OCI-LY7 (cell line): ENCODE data around the gene CMPK1. TPM values are rescaled to one million over a fixed set of nuclear protein-coding genes. Genes with fewer than 3 reads are reported as not detected.
A peak's percentile ranks its signal among the peaks of the same experiment; 100 is the strongest.

Source experiments
- BruUV-seq: library from RNA; stranded (reverse); fragments of 400-500 nt; replicated peaks from 2 replicates; lab custom pipeline; 2021; lab: Mats Ljungman, UMichigan
- CTCF ChIA-PET: fragments of 300-600 bp; sonication (Branson Sonifier 250); formaldehyde crosslinking; loops from one replicate; lab custom pipeline; 2022; ENCODE audit warnings: antibody characterized with exemption; ENCODE audit not compliant: unreplicated experiment; lab: Charles Lee
- POLR2A ChIA-PET: fragments of 300-600 bp; sonication (Branson Sonifier 250); formaldehyde crosslinking; loops from one replicate; lab custom pipeline; 2022; ENCODE audit warnings: antibody characterized with exemption; lab: Charles Lee
- DNase-seq: peaks from one replicate; pipeline ENCODE4 v3.0.0-alpha.2; 2015; ENCODE audit warnings: low spot score
- H2AFZ ChIP-seq: fragments of 200-600 bp; sonication (generic), shearing (Covaris generic); 2 replicates; pipeline ENCODE4 v1.6.1; 2014; ENCODE audit warnings: mild to moderate bottlenecking, antibody characterized with exemption, low read length, moderate library complexity
- H3K27ac ChIP-seq: fragments of 200-600 bp; sonication (generic); 2 replicates; pipeline ENCODE4 v1.5.1; 2014; ENCODE audit warnings: mixed run types, low read depth, mild to moderate bottlenecking, moderate library complexity, low read length, inconsistent platforms; ENCODE audit not compliant: poor library complexity, severe bottlenecking
- H3K36me3 ChIP-seq: fragments of 200-600 bp; sonication (generic); 2 replicates; pipeline ENCODE4 v1.6.1; 2014; ENCODE audit warnings: mild to moderate bottlenecking, antibody characterized with exemption, low read length, moderate library complexity, mixed read lengths; ENCODE audit not compliant: insufficient read depth
- H3K4me1 ChIP-seq: fragments of 200-600 bp; sonication (generic); 2 replicates; pipeline ENCODE4 v1.5.1; 2014; ENCODE audit warnings: mild to moderate bottlenecking, low read length; ENCODE audit not compliant: insufficient read depth, poor library complexity, severe bottlenecking
- H3K4me2 ChIP-seq: fragments of 200-600 bp; sonication (generic); 2 replicates; pipeline ENCODE4 v1.6.1; 2014; ENCODE audit warnings: mild to moderate bottlenecking, low read length
- H3K4me3 ChIP-seq: fragments of 200-600 bp; sonication (generic); 2 replicates; pipeline ENCODE4 v1.5.1; 2014; ENCODE audit warnings: mild to moderate bottlenecking, low read depth, low read length; ENCODE audit not compliant: poor library complexity, severe bottlenecking
- H3K79me2 ChIP-seq: fragments of 200-600 bp; sonication (generic); 2 replicates; pipeline ENCODE4 v1.6.1; 2016; ENCODE audit warnings: low read depth, mild to moderate bottlenecking, low read length, moderate library complexity, mixed read lengths; ENCODE audit not compliant: insufficient read depth
- H3K9me2 ChIP-seq: fragments of 200-600 bp; sonication (generic); 2 replicates; pipeline ENCODE4 v1.6.1; 2016; ENCODE audit warnings: mild to moderate bottlenecking, low read length, mixed read lengths; ENCODE audit not compliant: insufficient read depth
- H3K9me3 ChIP-seq: fragments of 200-600 bp; sonication (generic); 2 replicates; pipeline ENCODE4 v1.6.1; 2014; ENCODE audit warnings: mild to moderate bottlenecking, mixed run types, low read length, mixed read lengths
- H4K20me1 ChIP-seq: fragments of 200-600 bp; sonication (generic); 2 replicates; pipeline ENCODE4 v1.6.1; 2014; ENCODE audit warnings: mild to moderate bottlenecking, antibody characterized with exemption, low read length, moderate library complexity, mixed read lengths; ENCODE audit not compliant: insufficient read depth
- CTCF ChIP-seq: fragments of 200-600 bp; sonication (generic); conservative IDR thresholded peaks from 2 replicates; pipeline ENCODE4 v1.5.1; 2014; ENCODE audit warnings: mild to moderate bottlenecking, antibody characterized with exemption, low read length, moderate library complexity, mixed read lengths
- EZH2phosphoT487 ChIP-seq: fragments of 200-600 bp; sonication (generic); IDR thresholded peaks from 2 replicates; pipeline ENCODE4 v1.6.1; 2018; ENCODE audit warnings: low read depth, borderline replicate concordance, mild to moderate bottlenecking, mixed run types, antibody characterized with exemption, low read length, moderate library complexity, mixed read lengths
- intact Hi-C: fragments of 100-400 bp; cut with micrococcal nuclease; formaldehyde crosslinking; loops from one replicate; pipeline ENCODE4 v1.10.0; 2022; ENCODE audit not compliant: unreplicated experiment
- total RNA-seq, 2 experiments: library from RNA; depleted of rRNA in 1 of 2; stranded (reverse); fragments of >200 nt in 1 of 2; shearing (Covaris generic) in 1 of 2; gene quantifications; 2 replicates each; pipeline ENCODE4 v1.2.3, GENCODE V29; 2014 to 2022

Gene CMPK1
- total RNA-seq, 2 experiments from 2014 or later, result 59.2 to 85.8 TPM

GRCh38 chr1:47295579-47295978, 38.0 kb upstream of the CMPK1 start:
- POLR2A ChIA-PET, result no interaction called here
- no peak for TF ChIP-seq CTCF
- TF ChIP-seq EZH2phosphoT487, result no peak
- CTCF ChIA-PET, result no interaction called here

DNA sequence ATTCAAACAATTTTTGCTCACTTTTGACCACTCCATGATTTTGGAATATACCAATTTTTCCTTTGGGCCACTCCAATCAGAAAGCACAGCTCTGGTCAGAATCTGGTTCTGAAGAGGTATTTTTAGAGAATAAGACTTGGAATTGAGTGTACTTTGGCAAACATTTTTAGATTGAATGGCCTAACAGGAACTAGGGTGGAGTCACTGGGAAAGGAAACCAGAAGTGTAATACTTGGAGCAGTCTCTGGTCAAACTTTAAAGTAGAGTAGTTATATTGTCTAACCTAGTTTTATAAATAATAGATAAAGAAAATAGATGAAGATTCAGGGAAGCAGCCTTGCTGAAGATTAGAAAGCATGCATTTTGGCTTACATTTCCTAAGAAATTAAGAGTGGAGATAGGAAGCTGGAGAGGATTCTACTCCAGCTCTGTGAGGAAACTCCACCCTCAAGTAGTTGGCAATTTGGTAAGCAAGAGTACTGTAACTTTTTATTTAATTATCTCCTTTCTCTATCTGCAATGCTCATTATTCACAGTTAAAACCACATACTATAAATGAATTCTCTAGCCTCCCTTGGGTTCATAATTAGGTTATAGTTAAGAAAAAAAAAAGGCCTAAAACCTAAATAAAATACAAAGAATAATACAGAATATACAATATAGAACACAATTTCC, 35.4 kb upstream of the CMPK1 start:
- Histone ChIP-seq H2AFZ (no peak overlapping the region), H3K9me3 (no peaks in the 10 kb centered on the region), H4K20me1 (no peaks in the 10 kb centered on the region), H3K4me1 (no peaks in the 10 kb centered on the region), H3K4me3 (no peak overlapping the region), H3K36me3 (peaks cover 97% of the 10 kb centered on the region), H3K79me2 (no peaks in the 10 kb centered on the region; the same call in 1 of the 2 replicates), H3K4me2 (no peak overlapping the region), H3K9me2 (no peaks in the 10 kb centered on the region), H3K27ac (no peak overlapping the region)
- no peak for TF ChIP-seq EZH2phosphoT487
- no peak for TF ChIP-seq CTCF
- TSS peak; percentile 23 for BruUV-seq
- intact Hi-C loops, result no loop called here
- ChIA-PET POLR2A (interaction anchor here (0.7 kb wide), 1 partner anchor 1014 kb away, joined by 4 read pairs; no protein-coding TSS in a partner anchor), CTCF (no interaction called here)
- DNase-seq, result no peak

More at GRCh38 chr1:47295579-47295978, 38.0 kb upstream of the CMPK1 start:
- no TSS peak for BruUV-seq
- intact Hi-C loops, result no loop called here
- Histone ChIP-seq H3K4me2 (no peak overlapping the region), H3K4me3 (no peak overlapping the region), H2AFZ (no peak overlapping the region), H3K36me3 (peaks cover 94% of the 10 kb centered on the region), H3K79me2 (no peaks in the 10 kb centered on the region), H3K27ac (no peak overlapping the region), H3K4me1 (no peaks in the 10 kb centered on the region), H3K9me2 (no peaks in the 10 kb centered on the region), H4K20me1 (no peaks in the 10 kb centered on the region), H3K9me3 (no peaks in the 10 kb centered on the region)
- DNase-seq, result no peak

DNA sequence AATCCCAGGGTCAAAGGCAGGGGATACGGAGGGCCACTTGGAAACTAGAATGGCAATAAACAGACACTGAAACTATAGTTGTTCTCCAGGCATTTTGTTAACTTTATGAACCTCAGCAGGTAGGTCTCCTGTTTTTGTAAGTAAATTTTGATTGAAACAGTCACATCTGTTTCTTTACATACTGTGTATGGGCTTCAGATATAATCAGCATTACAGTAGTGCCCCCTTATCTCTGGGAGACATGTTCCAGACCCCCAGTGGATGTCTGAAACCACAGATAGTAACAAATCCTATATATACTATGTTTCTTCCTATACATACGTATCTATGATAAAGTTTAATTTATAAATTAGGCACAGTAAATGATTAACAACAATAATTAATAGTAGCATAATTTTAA, 31.1 kb upstream of the CMPK1 start:
- ChIA-PET CTCF (no interaction called here), POLR2A (no interaction called here)
- intact Hi-C loops, result loop anchor here (5.0 kb wide), 1 partner anchor 35 kb away; no protein-coding TSS in a partner anchor
- no peak overlapping the region for H2AFZ ChIP-seq
- peaks cover 98% of the 10 kb centered on the region for H3K36me3 ChIP-seq
- no peaks in the 10 kb centered on the region for H3K9me3 ChIP-seq
- no peak overlapping the region for H3K27ac ChIP-seq
- no peak for DNase-seq
- H3K4me1 ChIP-seq, result no peaks in the 10 kb centered on the region
- no TSS peak for BruUV-seq
- H3K9me2 ChIP-seq, result no peaks in the 10 kb centered on the region
- peaks cover 14% of the 10 kb centered on the region; the same call in 1 of the 2 replicates for H3K79me2 ChIP-seq
- no peak overlapping the region for H3K4me3 ChIP-seq
- TF ChIP-seq CTCF (no peak), EZH2phosphoT487 (no peak)
- no peak overlapping the region for H3K4me2 ChIP-seq
- H4K20me1 ChIP-seq, result no peaks in the 10 kb centered on the region
